ENCODE results near the gene UBE2D3. TPM values are rescaled to one million over a fixed set of nuclear protein-coding genes. Genes with fewer than 3 reads are reported as not detected.

The UBE2D3 gene
- total and polyA plus RNA-seq, 2 donors (not counting 1 experiment from before 2014, with no cell fraction given) = 403 to 427 TPM

GRCh38 chr4:102751941-102752340 is 75.4 kb downstream of the UBE2D3 start:
- H3K4me2 ChIP-seq (ENCODE audit: extremely low read depth, insufficient read depth, low read length) = no peak overlapping the region
- no peak for TF ChIP-seq CTCF (conservative IDR thresholded peaks at IDR 0.05 in 1 of 2, IDR thresholded peaks at IDR 0.05 in 1 of 2; ENCODE audit: low read depth in 1 of 2, low read length in 2 of 2)
- no peak for TF ChIP-seq EZH2 (IDR thresholded peaks at IDR 0.05; ENCODE audit: low read length, missing control alignments)

More at GRCh38 chr4:102751941-102752340, 75.4 kb downstream of the UBE2D3 start:
- Histone ChIP-seq H3K36me3 (ENCODE audit: control insufficient read depth, insufficient read depth, low read length) (no peaks in the 10 kb centered on the region), H3K4me1 (ENCODE audit: control insufficient read depth, extremely low read depth, insufficient read depth, low read length) (no peaks in the 10 kb centered on the region), H4K20me1 (ENCODE audit: control insufficient read depth, extremely low read depth, insufficient read depth, low read length) (no peaks in the 10 kb centered on the region), H3K27ac (ENCODE audit: insufficient read depth, low read length) (no peak overlapping the region), H3K9ac (ENCODE audit: insufficient read depth, low read length) (no peak overlapping the region), H3K9me3 (ENCODE audit: control insufficient read depth, insufficient read depth, low read depth, low read length) (no peaks in the 10 kb centered on the region), H3K27me3 (ENCODE audit: control insufficient read depth, insufficient read depth, low read length) (no peaks in the 10 kb centered on the region), H2AFZ (ENCODE audit: low read length) (no peak overlapping the region), H3K4me3 (replicated peaks in 1 of 4; ENCODE audit: control extremely low read depth in 1 of 4, insufficient read depth in 1 of 4, low read depth in 3 of 4, low read length in 4 of 4) (no peak overlapping the region), H3K79me2 (ENCODE audit: control insufficient read depth, insufficient read depth, low read length) (no peaks in the 10 kb centered on the region)
- no peak for DNase-seq (ENCODE audit: low read depth in 2 of 2)

Other genes starting within 250 kb of the UBE2D3 start
- 59.1 and 97.9 TPM in 2 replicates for gene MANBA, start 66.6 kb downstream of the UBE2D3 start, total RNA-seq
- gene MANBA, start 66.6 kb downstream of the UBE2D3 start, polyA plus RNA-seq = 12.5 and 13.4 TPM in 2 replicates
- 30.3 and 46.2 TPM in 2 replicates for gene CISD2, start 41.4 kb upstream of the UBE2D3 start, total RNA-seq
- 30.8 and 35.1 TPM in 2 replicates for gene CISD2, start 41.4 kb upstream of the UBE2D3 start, polyA plus RNA-seq
- gene SLC9B1, start 192.2 kb upstream of the UBE2D3 start, total RNA-seq = 1.8 and 2.0 TPM in 2 replicates
- 0.46 and 1.1 TPM in 2 replicates for gene SLC9B1, start 192.2 kb upstream of the UBE2D3 start, polyA plus RNA-seq
- 16.9 and 17.5 TPM in 2 replicates for gene SLC9B2, start 249.2 kb upstream of the UBE2D3 start, total RNA-seq
- 12.9 and 14.8 TPM in 2 replicates for gene SLC9B2, start 249.2 kb upstream of the UBE2D3 start, polyA plus RNA-seq